GM23248 (cell line): ENCODE results near the gene DIDO1. TPM values are rescaled to one million over a fixed set of nuclear protein-coding genes. Genes with fewer than 3 reads are reported as not detected.

Source experiments
- DNase-seq: peaks from one replicate; pipeline ENCODE4 v3.0.0-alpha.2; 2015
- H2AFZ ChIP-seq: fragments of 200-600 bp; sonication (generic); 2 replicates; pipeline ENCODE4 v1.6.1; 2016; ENCODE audit warnings: antibody characterized with exemption
- H3F3A ChIP-seq: fragments of 200-600 bp; sonication (generic); 2 replicates; pipeline ENCODE4 v1.6.1; 2016; ENCODE audit warnings: mild to moderate bottlenecking, antibody characterized with exemption, mixed run types; ENCODE audit not compliant: insufficient read depth
- H3K27ac ChIP-seq: fragments of 200-600 bp; sonication (generic); 2 replicates; pipeline ENCODE4 v1.5.1; 2016; ENCODE audit warnings: mild to moderate bottlenecking
- H3K27me3 ChIP-seq: fragments of 200-600 bp; sonication (generic); replicated peaks from 2 replicates; pipeline ENCODE4 v1.6.1; 2016; ENCODE audit warnings: mild to moderate bottlenecking; ENCODE audit not compliant: insufficient read depth
- H3K36me3 ChIP-seq: fragments of 200-600 bp; sonication (generic); 2 replicates; pipeline ENCODE4 v1.6.1; 2016; ENCODE audit warnings: low read depth, mild to moderate bottlenecking
- H3K4me1 ChIP-seq: fragments of 200-600 bp; sonication (generic); 2 replicates; pipeline ENCODE4 v1.6.1; 2016; ENCODE audit warnings: mild to moderate bottlenecking; ENCODE audit not compliant: insufficient read depth
- H3K4me2 ChIP-seq: fragments of 200-600 bp; sonication (generic); one replicate; pipeline ENCODE4 v1.6.1; 2016; ENCODE audit warnings: mild to moderate bottlenecking; ENCODE audit not compliant: unreplicated experiment
- H3K4me3 ChIP-seq: fragments of 200-600 bp; sonication (generic); 2 replicates; pipeline ENCODE4 v1.5.1; 2016; ENCODE audit warnings: mild to moderate bottlenecking
- H3K79me2 ChIP-seq: fragments of 200-600 bp; sonication (generic); 2 replicates; pipeline ENCODE4 v1.6.1; 2016; ENCODE audit warnings: mild to moderate bottlenecking; ENCODE audit not compliant: insufficient read depth
- H3K9ac ChIP-seq: fragments of 200-600 bp; sonication (generic); 2 replicates; pipeline ENCODE4 v1.6.1; 2016; ENCODE audit warnings: mild to moderate bottlenecking
- H3K9me2 ChIP-seq: fragments of 200-600 bp; sonication (generic); 2 replicates; pipeline ENCODE4 v1.6.1; 2016; ENCODE audit warnings: mixed run types, mild to moderate bottlenecking, moderate library complexity; ENCODE audit not compliant: insufficient read depth
- H3K9me3 ChIP-seq: fragments of 200-600 bp; sonication (generic); one replicate; pipeline ENCODE4 v1.6.1; 2017; ENCODE audit warnings: low read depth
- H4K20me1 ChIP-seq: fragments of 200-600 bp; sonication (generic); 2 replicates; pipeline ENCODE4 v1.6.0; 2016; ENCODE audit not compliant: insufficient read depth
- EZH2 ChIP-seq: fragments of 200-600 bp; sonication (generic); IDR thresholded peaks from 2 replicates; pipeline ENCODE4 v1.6.1; 2018; ENCODE audit warnings: antibody characterized with exemption, mild to moderate bottlenecking; ENCODE audit not compliant: insufficient read depth, poor library complexity, severe bottlenecking
- EZH2phosphoT487 ChIP-seq: fragments of 200-600 bp; sonication (generic); IDR thresholded peaks from 2 replicates; pipeline ENCODE4 v1.6.1; 2018; ENCODE audit warnings: antibody characterized with exemption, moderate library complexity, mild to moderate bottlenecking, low read depth; ENCODE audit not compliant: insufficient read depth
- WGBS, 2 experiments: methylation state at CpG; one replicate each; pipeline ENCODE4 v1.1.6; 2015 to 2017; ENCODE audit warnings: low lambda C conversion rate in 2 of 2, low coverage in 1 of 2; ENCODE audit errors: missing lambda C conversion rate in 2 of 2; 5-methylcytosine and 5-hydroxymethylcytosine counted together
- in situ Hi-C: fragments of 300-500 bp; cut with MboI; formaldehyde crosslinking; loops from 2 replicates; pipeline ENCODE4 v1.15.0; 2020
- polyA plus RNA-seq: library from polyadenylated mRNA; unstranded; fragments of >200 nt; fragmentation: Nextera tagmentation; extraction: Ambion mirVana; gene quantifications from 2 replicates; pipeline ENCODE4 v1.2.1, GENCODE V29; 2016
- total RNA-seq: library from RNA; depleted of rRNA; stranded (reverse); fragments of >200 nt; shearing (Covaris generic); gene quantifications from 2 replicates; pipeline ENCODE4 v1.2.3, GENCODE V29; 2014

The DIDO1 gene
- total and polyA plus RNA-seq, 2 experiments from 2014 or later, result 16.2 to 37.1 TPM

DNA sequence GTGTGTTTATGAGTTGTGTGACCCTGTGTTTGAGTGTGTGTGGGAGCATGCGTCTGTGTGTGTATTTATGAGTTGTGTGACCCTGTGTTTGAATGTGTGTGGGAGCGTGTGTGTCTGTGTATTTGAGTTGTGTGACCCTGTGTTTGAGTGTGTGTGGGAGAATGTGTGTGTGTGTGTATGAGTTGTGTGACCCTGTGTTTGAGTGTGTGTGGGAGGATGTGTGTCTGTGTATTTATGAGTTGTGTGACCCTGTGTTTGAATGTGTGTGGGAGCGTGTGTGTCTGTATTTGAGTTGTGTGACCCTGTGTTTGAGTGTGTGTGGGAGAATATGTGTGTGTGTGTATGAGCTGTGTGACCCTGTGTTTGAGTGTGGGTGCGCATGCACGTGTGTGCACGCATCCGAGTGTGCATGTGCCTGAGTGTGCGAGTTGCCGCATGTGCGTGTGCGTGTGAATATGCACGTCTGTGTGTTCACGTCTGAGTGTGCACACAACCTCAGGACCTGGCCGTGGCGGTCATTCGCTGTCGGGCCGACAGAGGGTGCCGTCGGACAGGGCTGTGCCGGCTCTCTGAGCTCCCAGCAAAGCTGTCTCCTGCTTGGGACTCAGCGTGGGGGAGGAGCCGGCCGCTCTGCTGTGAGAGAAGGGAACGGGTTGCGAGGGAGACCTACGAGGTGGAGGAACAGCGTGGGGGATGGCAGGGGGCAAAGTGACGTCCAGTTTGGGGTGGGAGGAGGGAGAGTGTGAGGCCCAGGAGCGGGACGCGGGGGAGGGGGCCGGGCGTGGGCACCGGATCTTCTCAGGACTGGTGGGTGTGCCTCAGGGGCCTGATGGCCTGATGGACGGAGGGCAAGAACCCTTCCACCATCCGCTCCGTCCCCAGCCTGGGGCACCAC, 45.9 kb upstream of the DIDO1 start:
- H3K79me2 ChIP-seq, result no peaks in the 10 kb centered on the region
- H3K27me3 ChIP-seq, result peaks cover 32% of the 10 kb centered on the region
- H2AFZ ChIP-seq, result peak overlapping the region; percentile 38; the same call in 1 of the 2 replicates
- no peak overlapping the region for H3K27ac ChIP-seq
- peak; percentile 92 for DNase-seq
- no peaks in the 10 kb centered on the region for H3K9me3 ChIP-seq
- no peaks in the 10 kb centered on the region for H3K36me3 ChIP-seq
- H3K4me1 ChIP-seq, result no peaks in the 10 kb centered on the region
- WGBS, 2 experiments, result 2 to 3% methylated on average over 26 to 38 of the region's 38 CpGs
- H3K4me2 ChIP-seq, result no peak overlapping the region
- peak overlapping the region; percentile 54; the same call in 1 of the 2 replicates for H3K4me3 ChIP-seq
- no peaks in the 10 kb centered on the region for H4K20me1 ChIP-seq
- no peaks in the 10 kb centered on the region for H3K9me2 ChIP-seq
- in situ Hi-C loops, result no loop called here
- TF ChIP-seq EZH2phosphoT487 (no peak), EZH2 (no peak)
- H3F3A ChIP-seq, result no peaks in the 10 kb centered on the region
- H3K9ac ChIP-seq, result no peak overlapping the region

DNA sequence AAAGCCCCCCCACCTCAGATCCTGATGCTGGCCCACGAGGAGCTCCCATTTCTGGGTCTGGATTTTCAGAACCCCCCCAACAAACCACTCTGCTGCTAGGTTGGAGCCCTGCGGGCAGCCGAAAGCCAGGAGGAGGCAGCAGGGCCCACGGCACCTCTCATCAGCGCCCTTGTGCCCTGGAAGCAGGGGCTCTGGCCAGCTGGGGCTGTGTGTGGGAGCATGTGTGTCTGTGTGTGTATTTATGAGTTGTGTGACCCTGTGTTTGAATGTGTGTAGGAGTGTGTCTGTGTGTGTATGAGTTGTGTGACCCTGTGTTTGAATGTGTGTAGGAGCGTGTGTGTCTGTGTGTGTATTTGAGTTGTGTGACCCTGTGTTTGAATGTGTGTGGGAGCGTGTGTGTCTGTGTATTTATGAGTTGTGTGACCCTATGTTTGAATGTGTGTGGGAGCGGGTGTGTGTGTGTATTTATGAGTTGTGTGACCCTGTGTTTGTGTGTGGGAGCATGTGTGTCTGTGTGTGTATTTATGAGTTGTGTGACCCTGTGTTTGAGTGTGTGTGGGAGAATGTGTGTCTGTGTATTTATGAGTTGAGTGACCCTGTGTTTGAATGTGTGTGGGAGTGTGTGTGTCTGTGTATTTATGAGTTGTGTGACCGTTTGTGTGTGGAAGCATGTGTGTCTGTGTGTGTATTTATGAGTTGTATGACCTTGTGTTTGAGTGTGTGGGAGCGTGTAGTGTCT, 45.1 kb upstream of the DIDO1 start:
- H3K27me3 ChIP-seq, result peaks cover 27% of the 10 kb centered on the region
- H3K4me2 ChIP-seq, result no peak overlapping the region
- no peaks in the 10 kb centered on the region for H3K79me2 ChIP-seq
- TF ChIP-seq EZH2phosphoT487, result no peak
- H3K27ac ChIP-seq, result no peak overlapping the region
- H2AFZ ChIP-seq, result no peak overlapping the region
- H3K36me3 ChIP-seq, result no peaks in the 10 kb centered on the region
- no peaks in the 10 kb centered on the region for H3K9me2 ChIP-seq
- DNase-seq, result no peak
- no peaks in the 10 kb centered on the region for H3F3A ChIP-seq
- H4K20me1 ChIP-seq, result no peaks in the 10 kb centered on the region
- H3K9ac ChIP-seq, result no peak overlapping the region
- in situ Hi-C loops, result no loop called here
- 66 to 69% methylated on average over 9 to 10 of the region's 10 CpGs for WGBS, 2 experiments
- no peaks in the 10 kb centered on the region for H3K4me1 ChIP-seq
- H3K9me3 ChIP-seq, result no peaks in the 10 kb centered on the region
- no peak overlapping the region for H3K4me3 ChIP-seq

DNA sequence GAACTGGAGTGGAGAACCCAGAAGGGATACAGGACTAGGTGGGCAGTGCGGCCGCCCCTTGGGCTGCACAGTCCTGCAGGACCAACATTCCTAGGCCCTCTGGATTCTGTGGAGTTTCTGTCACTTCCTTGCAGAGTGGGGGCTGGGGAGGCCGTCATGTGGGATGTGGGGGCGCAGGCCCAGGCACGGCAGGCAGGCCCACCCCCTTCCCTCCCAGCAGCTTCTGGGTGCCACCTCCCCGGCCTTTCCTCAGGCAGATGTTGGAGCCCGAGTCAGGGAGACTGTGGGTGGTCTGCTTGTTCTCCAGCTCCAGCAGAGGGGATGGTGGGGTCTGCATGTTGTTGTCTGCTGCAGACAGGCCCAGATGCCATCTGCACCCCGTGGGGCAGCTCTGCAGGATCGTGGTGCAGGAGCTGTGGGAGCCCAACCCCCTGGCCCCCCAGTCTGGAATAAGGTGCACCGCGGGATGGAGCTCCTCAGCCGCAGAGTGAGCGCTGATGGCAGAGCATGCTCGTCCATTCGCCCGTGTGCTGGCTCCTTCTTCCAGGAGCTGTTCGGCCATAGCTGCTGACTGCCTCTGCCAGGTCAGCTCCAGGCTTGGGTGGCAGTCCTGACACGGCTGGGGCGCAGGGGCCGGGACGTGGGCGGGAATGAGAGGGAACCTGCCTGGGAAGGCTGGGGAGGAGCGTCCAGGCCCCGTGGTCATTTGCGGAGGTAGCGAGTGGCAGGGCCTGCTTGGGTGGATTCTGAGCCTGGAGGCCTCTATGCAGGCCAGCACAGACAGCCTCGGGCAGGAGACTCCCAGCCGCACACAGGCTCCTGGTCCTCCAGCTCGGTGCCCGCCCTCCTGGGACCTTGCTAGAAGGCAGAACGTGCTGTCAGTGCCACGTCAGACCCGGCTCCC, 44.3 kb upstream of the DIDO1 start:
- no peak for TF ChIP-seq EZH2phosphoT487
- TF ChIP-seq EZH2, result no peak
- Histone ChIP-seq H3K9me3 (no peaks in the 10 kb centered on the region), H3K36me3 (no peaks in the 10 kb centered on the region), H3K9me2 (no peaks in the 10 kb centered on the region), H3K4me2 (no peak overlapping the region), H3F3A (no peaks in the 10 kb centered on the region), H4K20me1 (no peaks in the 10 kb centered on the region), H3K4me1 (no peaks in the 10 kb centered on the region), H3K4me3 (no peak overlapping the region), H3K27me3 (peaks cover 24% of the 10 kb centered on the region), H3K27ac (no peak overlapping the region), H2AFZ (no peak overlapping the region), H3K79me2 (no peaks in the 10 kb centered on the region), H3K9ac (no peak overlapping the region)
- peak; percentile 44 for DNase-seq
- in situ Hi-C loops, result no loop called here
- WGBS, 2 experiments, result 20 to 21% methylated on average over 30 to 33 of the region's 33 CpGs

DNA sequence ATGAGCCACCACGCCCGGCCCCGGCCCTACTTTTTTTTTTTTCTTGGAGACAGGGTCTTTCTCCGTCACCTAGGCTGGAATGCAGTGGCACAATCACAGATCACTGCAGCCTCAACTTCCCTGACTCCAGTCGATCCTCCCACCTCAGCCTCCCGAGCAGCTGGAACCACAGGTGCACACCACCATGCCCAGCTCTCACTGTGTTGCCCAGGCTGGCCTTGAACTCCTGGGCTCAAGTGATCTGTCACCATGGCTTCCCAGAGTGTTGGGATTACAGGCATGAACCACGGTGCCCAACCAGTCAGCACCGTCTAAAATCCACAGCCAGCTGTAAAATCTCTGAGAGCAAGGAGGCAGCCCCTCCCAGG, 43.6 kb upstream of the DIDO1 start:
- no peak for TF ChIP-seq EZH2
- no peak for TF ChIP-seq EZH2phosphoT487
- no peak overlapping the region for H2AFZ ChIP-seq
- H3K9me3 ChIP-seq, result no peaks in the 10 kb centered on the region
- H3K36me3 ChIP-seq, result no peaks in the 10 kb centered on the region
- H3K4me3 ChIP-seq, result no peak overlapping the region
- H3K27me3 ChIP-seq, result peaks cover 24% of the 10 kb centered on the region
- no peak for DNase-seq
- H3F3A ChIP-seq, result no peaks in the 10 kb centered on the region
- no peaks in the 10 kb centered on the region for H3K9me2 ChIP-seq
- H3K9ac ChIP-seq, result no peak overlapping the region
- no peaks in the 10 kb centered on the region for H4K20me1 ChIP-seq
- WGBS, 2 experiments, result 62 to 76% methylated on average over 8 of the region's 8 CpGs
- H3K4me2 ChIP-seq, result no peak overlapping the region
- H3K27ac ChIP-seq, result no peak overlapping the region
- in situ Hi-C loops, result no loop called here
- H3K79me2 ChIP-seq, result no peaks in the 10 kb centered on the region
- no peaks in the 10 kb centered on the region for H3K4me1 ChIP-seq
